AG08396 (cell line): ENCODE results near the gene NUDT1.

ENCODE experiments used
- DNase-seq: peaks from one replicate; pipeline ENCODE4 v3.0.0; 2012; ENCODE audit warnings: low spot score, mixed read lengths

The NUDT1 gene

GRCh38 chr7:2248984-2249694 lies 7.1 kb downstream of the NUDT1 start:
- DNase-seq: peak; percentile 96

DNA sequence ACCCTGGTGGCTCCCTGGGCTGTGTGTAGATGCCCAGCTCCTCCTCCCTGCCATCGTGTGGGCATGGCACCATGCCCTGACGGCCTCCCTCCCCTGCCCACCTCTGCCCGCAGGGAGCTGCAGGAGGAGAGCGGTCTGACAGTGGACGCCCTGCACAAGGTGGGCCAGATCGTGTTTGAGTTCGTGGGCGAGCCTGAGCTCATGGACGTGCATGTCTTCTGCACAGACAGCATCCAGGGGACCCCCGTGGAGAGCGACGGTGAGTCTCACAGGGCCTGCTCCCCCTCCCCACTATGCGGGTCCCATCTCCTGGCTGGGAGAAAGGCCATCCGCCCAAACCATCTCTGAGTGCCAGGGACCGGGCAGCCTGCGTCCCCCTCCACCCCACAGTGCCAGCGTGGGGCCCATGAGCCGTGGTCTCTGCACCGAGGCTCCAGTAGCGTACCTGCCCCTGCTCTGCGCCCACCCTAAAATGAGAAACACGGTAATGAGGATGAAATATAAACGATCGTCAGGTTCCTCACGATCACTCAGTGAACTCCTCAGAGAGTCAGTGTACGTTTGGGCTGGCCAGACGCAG lies 7.8 kb downstream of the NUDT1 start:
- DNase-seq: no peak

GRCh38 chr7:2251381-2251780 lies 9.4 kb downstream of the NUDT1 start:
- no peak for DNase-seq

DNA sequence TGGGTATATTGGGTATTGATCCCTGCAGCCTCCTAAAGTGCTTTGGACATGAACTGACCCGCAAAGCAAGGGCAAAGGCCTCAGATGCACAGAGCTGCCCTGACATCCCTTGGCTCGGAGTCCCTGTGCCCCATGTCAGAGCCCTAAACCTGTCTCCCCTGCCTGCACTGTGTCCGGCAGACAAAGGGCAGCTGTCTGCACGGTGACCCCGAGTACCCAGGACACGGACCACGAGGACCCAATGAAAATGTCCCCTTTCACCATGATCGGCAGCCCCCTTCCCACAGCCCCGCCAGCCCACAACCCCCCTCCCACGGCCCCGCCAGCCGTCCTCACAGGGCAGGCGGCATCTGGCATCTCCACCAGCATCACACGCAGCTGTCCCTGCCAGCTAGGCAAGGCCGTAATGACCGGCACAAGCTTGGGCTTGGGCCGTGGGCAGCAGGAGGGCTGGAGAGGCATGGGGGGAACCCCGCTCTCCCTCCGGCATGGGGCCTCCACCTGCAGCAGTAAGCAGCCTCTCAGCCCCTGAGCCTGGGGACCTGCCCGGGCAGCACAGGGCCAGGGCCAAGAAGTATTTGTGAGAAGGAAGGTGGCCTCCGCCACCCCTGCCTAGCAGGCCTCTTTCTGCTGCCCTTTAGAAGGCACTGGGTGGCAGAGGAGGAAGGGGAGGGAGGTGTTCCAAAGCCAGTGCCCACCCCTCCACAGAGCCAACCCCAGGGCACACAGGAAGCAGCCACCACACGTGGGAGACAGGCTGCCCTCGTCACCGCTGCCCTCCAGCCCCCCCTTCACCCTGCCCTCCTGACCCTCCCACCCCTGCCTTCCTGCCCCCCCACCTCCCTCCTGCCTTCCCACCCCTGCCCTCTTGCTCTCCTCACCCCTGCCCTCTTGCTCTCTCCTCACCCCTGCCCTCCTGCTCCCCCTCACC lies 10.1 kb downstream of the NUDT1 start:
- DNase-seq: no peak

GRCh38 chr7:2253021-2253420 lies 11.0 kb downstream of the NUDT1 start:
- DNase-seq: no peak

GRCh38 chr7:2253525-2254244 lies 11.7 kb downstream of the NUDT1 start:
- DNase-seq: no peak

DNA sequence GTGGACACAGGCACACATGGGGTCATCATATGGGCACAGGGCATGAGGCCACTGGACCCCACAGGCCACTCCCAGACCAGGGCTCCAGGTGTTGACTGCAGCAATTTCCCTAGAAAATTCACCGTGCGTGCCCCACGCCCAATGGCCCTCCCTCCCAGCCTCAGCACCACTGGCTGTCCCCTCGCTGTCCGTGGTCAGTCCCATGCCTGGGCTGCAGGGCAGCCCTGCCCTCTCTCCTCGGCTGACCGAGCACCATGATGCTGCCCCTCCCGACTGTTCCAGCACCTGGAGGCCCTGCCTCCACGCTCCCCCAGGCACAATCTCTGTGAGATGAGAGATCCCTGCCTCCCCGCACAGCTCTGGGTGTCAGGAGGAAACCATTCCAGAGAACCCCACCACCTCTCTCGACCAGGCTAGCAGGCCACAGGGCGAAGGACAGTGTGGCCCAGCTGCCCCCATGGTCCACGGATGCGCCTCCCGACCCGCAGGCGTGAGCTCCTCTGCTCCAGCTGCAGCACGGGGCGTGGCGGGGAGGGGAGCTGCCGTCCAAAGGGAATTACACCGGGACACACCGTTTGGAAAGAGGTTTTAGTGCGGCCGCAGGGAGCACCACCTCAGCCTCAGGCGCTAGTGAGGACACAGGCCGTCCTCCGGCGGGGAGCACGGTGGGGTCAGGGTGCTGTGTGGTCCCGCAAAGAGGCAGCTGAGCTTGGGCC lies 12.6 kb downstream of the NUDT1 start:
- no peak for DNase-seq

DNA sequence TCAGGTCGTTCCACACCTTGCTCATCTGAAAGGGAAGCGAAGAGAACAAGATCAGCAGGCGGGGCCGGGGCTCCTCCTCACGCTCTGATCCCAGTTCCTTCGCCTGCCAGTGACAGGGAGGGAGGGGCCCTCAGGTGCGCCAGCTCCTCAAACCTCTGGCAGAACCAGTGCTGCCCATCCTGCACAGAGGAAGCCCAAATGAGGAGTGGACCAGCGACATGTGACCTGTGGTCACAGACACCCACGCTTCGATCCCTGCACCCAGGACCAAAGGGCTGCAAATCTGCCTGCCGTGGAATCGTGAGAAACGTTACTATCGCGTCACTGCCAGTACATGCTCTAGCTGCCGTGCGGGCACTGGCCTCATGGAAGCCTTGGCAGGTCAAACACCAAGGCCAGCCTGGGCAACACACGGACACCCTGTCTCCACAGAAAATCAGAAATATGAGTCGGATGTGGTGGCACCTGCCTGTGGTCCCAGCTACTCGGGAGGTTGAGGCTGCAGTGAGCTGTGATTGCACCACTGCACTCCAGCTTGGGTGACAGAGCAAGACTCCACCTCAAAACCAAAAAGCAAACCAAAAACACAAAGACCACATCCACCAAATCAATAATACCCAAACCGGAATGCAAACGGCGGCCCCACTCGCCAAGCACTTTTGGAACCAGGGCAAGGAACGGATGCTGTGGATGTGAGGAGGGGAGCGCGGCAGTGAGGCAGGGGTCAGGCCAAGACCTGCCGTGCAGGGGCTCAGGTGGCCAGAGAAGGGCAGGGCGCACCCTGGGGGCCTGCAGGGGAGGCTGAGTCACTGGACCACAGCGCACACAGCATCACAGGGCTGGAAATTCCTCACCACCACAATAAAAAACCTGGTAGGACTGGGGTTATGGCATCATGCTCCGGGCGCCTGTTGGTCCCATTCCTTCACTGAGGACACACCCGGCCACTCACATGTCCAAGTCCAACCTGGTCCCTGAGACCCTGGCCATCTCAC lies 13.4 kb downstream of the NUDT1 start:
- no peak for DNase-seq

GRCh38 chr7:2256306-2257045 lies 14.4 kb downstream of the NUDT1 start:
- DNase-seq: no peak

- no peak for DNase-seq
These were observed 15.1 kb downstream of the NUDT1 start for GRCh38 chr7:2257046-2257551.

- DNase-seq: no peak
These were observed 15.6 kb downstream of the NUDT1 start for GRCh38 chr7:2257651-2258050.

- DNase-seq: no peak
These were observed 16.8 kb downstream of the NUDT1 start for GRCh38 chr7:2258661-2259365.

GRCh38 chr7:2259480-2259879 lies 17.5 kb downstream of the NUDT1 start:
- no peak for DNase-seq

GRCh38 chr7:2260820-2261219 lies 18.8 kb downstream of the NUDT1 start:
- DNase-seq: no peak

DNA sequence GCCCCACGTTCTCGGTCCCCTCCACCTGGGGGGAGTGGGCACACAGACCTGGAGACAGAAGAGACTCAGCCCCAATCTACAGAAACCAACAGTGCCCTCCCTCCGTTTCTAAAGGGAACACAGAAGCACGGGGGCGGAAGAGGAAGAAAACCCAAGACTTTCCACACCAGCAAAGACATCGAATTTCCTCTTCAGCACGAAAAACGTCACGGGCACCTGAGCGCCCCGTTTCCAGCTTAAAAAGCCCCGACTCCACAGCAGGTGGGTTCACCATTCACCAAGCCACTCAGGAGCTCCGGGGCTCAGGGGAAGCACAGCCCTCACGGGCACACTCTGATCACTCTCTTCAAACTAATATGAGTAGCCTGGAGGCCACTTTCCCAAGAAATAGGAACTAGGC lies 19.6 kb downstream of the NUDT1 start:
- no peak for DNase-seq

DNA sequence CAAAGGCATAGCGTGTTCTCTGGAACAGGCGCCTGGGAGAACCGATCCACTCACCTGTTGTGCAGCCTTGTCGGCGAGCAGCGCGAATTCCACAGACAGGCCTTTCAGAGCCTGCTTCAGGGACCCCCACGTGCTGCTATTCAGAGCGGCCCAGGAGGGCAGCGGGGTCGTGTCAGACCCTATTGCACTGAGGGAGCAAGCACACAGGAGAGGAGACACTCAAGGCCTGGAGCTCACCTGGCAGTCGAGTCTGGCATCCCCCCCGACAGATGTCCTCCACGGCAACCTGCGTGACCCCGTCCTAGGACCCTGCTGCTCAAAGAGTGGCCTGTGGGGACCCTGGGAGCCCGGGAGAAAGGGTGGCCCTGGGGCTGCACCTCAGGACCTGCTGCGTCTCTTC lies 21.1 kb downstream of the NUDT1 start:
- DNase-seq: no peak

DNA sequence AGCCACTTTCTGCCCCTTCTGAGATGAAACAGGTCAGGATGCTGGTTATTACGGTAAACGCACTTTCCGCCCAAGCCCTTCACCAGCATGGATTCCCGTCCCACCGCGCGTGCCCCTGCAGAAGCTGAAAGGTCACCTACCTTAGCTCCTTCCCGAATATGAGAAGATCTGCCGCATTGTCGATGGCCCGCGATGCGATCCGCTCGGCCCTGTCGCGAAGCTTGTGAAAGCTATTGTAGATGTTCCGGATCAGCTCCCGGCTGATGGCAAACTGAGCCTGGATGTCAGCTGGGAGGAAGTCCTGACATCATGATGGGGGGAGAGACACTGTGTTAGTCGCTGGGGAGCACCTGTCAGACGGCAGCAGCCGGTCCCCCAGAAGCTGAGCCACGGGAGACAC lies 22.1 kb downstream of the NUDT1 start:
- no peak for DNase-seq

- DNase-seq: peak; percentile 67
These were observed 24.9 kb downstream of the NUDT1 start for GRCh38 chr7:2266911-2267310.
